ENCODE results near the gene DKK1. TPM values are rescaled to one million over a fixed set of nuclear protein-coding genes. Genes with fewer than 3 reads are reported as not detected.

Gene DKK1
- total RNA-seq = 10.2 and 21.4 TPM in 2 replicates

GRCh38 chr10:52313933-52314821 is at the start of gene DKK1:
TSS of gene DKK1 (plus strand) at chr10:52314281. CDS start at chr10:52314435, 154 bp downstream.

